H9 (cell line): ENCODE data around the gene PITRM1. TPM values are rescaled to one million over a fixed set of nuclear protein-coding genes. Genes with fewer than 3 reads are reported as not detected.
A peak's percentile ranks its signal among the peaks of the same experiment; 100 is the strongest.

ENCODE experiments used
- DNase-seq: peaks from one replicate; pipeline ENCODE4 v3.0.0-alpha.2; 2017
- H2AFZ ChIP-seq: one replicate; pipeline ENCODE4 v1.6.1; 2013; ENCODE audit warnings: mild to moderate bottlenecking, low read length, control low read depth, moderate library complexity
- H2AK5ac ChIP-seq: 2 replicates; pipeline ENCODE4 v1.6.1; 2013; ENCODE audit warnings: low read length, control low read depth, mixed read lengths; ENCODE audit not compliant: insufficient read length
- H2BK120ac ChIP-seq: one replicate; pipeline ENCODE4 v1.6.1; 2013; ENCODE audit warnings: low read depth, mild to moderate bottlenecking, low read length, control low read depth, inconsistent platforms; ENCODE audit not compliant: poor library complexity, severe bottlenecking
- H2BK12ac ChIP-seq: 2 replicates; pipeline ENCODE4 v1.6.1; 2013; ENCODE audit warnings: low read length, control low read depth, mixed read lengths, low read depth; ENCODE audit not compliant: insufficient read length
- H2BK15ac ChIP-seq: 2 replicates; pipeline ENCODE4 v1.6.1; 2013; ENCODE audit warnings: low read depth, low read length, control low read depth
- H2BK20ac ChIP-seq: one replicate; pipeline ENCODE4 v1.6.1; 2013; ENCODE audit warnings: low read depth, mild to moderate bottlenecking, low read length, control low read depth, inconsistent platforms; ENCODE audit not compliant: poor library complexity, severe bottlenecking
- H2BK5ac ChIP-seq: 2 replicates; pipeline ENCODE4 v1.6.1; 2013; ENCODE audit warnings: low read length, control low read depth, mixed read lengths; ENCODE audit not compliant: insufficient read length
- H3K14ac ChIP-seq: 2 replicates; pipeline ENCODE4 v1.6.1; 2013; ENCODE audit warnings: low read length, control low read depth; ENCODE audit not compliant: insufficient read depth
- H3K18ac ChIP-seq: 2 replicates; pipeline ENCODE4 v1.6.1; 2013; ENCODE audit warnings: low read depth, mild to moderate bottlenecking, mixed read lengths, low read length, control low read depth; ENCODE audit not compliant: insufficient read length
- H3K23ac ChIP-seq: 2 replicates; pipeline ENCODE4 v1.6.1; 2013; ENCODE audit warnings: low read length, control low read depth, mixed read lengths, low read depth; ENCODE audit not compliant: insufficient read length
- H3K23me2 ChIP-seq: 2 replicates; pipeline ENCODE4 v1.6.1; 2013; ENCODE audit warnings: low read depth, mild to moderate bottlenecking, mixed read lengths, low read length, control low read depth; ENCODE audit not compliant: insufficient read length, poor library complexity, severe bottlenecking
- H3K27ac ChIP-seq: 2 replicates; pipeline ENCODE4 v1.5.1; 2013; ENCODE audit warnings: low read length, control low read depth, mixed read lengths, low read depth; ENCODE audit not compliant: insufficient read length
- H3K27me3 ChIP-seq: 2 replicates; pipeline ENCODE4 v1.6.1; 2013; ENCODE audit warnings: low read length, control low read depth, inconsistent platforms; ENCODE audit not compliant: insufficient read depth
- H3K4ac ChIP-seq: 2 replicates; pipeline ENCODE4 v1.6.1; 2013; ENCODE audit warnings: low read depth, mild to moderate bottlenecking, control low read depth, inconsistent platforms, low read length, moderate library complexity
- H3K4me1 ChIP-seq: 2 replicates; pipeline ENCODE4 v1.6.1; 2013; ENCODE audit warnings: low read length, control low read depth, inconsistent platforms; ENCODE audit not compliant: insufficient read depth
- H3K4me2 ChIP-seq: 2 replicates; pipeline ENCODE4 v1.6.1; 2013; ENCODE audit warnings: low read length, control low read depth, mixed read lengths; ENCODE audit not compliant: insufficient read length, insufficient read depth
- H3K56ac ChIP-seq: 2 replicates; pipeline ENCODE4 v1.6.1; 2013; ENCODE audit warnings: low read depth, mild to moderate bottlenecking, mixed read lengths, low read length, control low read depth; ENCODE audit not compliant: insufficient read length
- H3K79me1 ChIP-seq: 2 replicates; pipeline ENCODE4 v1.6.1; 2013; ENCODE audit warnings: low read depth, mild to moderate bottlenecking, moderate library complexity, low read length, control low read depth, inconsistent platforms; ENCODE audit not compliant: insufficient read depth, poor library complexity, severe bottlenecking
- H3K79me2 ChIP-seq: 2 replicates; pipeline ENCODE4 v1.6.1; 2013; ENCODE audit warnings: low read length, control low read depth, inconsistent platforms; ENCODE audit not compliant: insufficient read depth
- H3K9ac ChIP-seq: 2 replicates; pipeline ENCODE4 v1.6.1; 2013; ENCODE audit warnings: low read length, control low read depth, mixed read lengths; ENCODE audit not compliant: insufficient read length; ENCODE audit errors: extremely low read depth
- H3K9me3 ChIP-seq: one replicate; pipeline ENCODE4 v1.6.1; 2013; ENCODE audit warnings: low read depth, low read length, inconsistent platforms; ENCODE audit not compliant: control insufficient read depth
- H3T11ph ChIP-seq: one replicate; pipeline ENCODE4 v1.6.1; 2013; ENCODE audit warnings: mild to moderate bottlenecking, low read length, control low read depth, inconsistent platforms
- H4K20me1 ChIP-seq: one replicate; pipeline ENCODE4 v1.6.1; 2013; ENCODE audit not compliant: control insufficient read depth, insufficient read length, insufficient read depth
- H4K5ac ChIP-seq: 2 replicates; pipeline ENCODE4 v1.6.1; 2013; ENCODE audit warnings: low read depth, mild to moderate bottlenecking, mixed read lengths, low read length, control low read depth; ENCODE audit not compliant: insufficient read length
- H4K8ac ChIP-seq: replicated peaks from 2 replicates; pipeline ENCODE4 v1.6.1; 2013; ENCODE audit warnings: low read length, control low read depth, mixed read lengths, low read depth; ENCODE audit not compliant: insufficient read length
- H4K91ac ChIP-seq: 2 replicates; pipeline ENCODE4 v1.6.1; 2013; ENCODE audit warnings: low read depth, mild to moderate bottlenecking, moderate library complexity, mixed read lengths, low read length, control low read depth; ENCODE audit not compliant: insufficient read length
- H3K27ac Mint-ChIP-seq, 3 experiments: 2 replicates in 2 of 3; 3 replicates in 1 of 3; pipeline ENCODE4 v1.8.0; 2020 to 2021; ENCODE audit warnings: mixed read lengths in 3 of 3, mild to moderate bottlenecking in 1 of 3, moderate library complexity in 1 of 3
- H3K27me3 Mint-ChIP-seq: 2 replicates; pipeline ENCODE4 v1.8.0; 2021; ENCODE audit warnings: low read depth, mild to moderate bottlenecking, moderate library complexity, mixed read lengths
- H3K36me3 Mint-ChIP-seq, 3 experiments: 2 replicates in 2 of 3; 3 replicates in 1 of 3; pipeline ENCODE4 v1.8.0; 2020 to 2021; ENCODE audit warnings: low read depth in 3 of 3, mixed read lengths in 3 of 3; ENCODE audit not compliant: insufficient read depth in 1 of 3
- H3K4me1 Mint-ChIP-seq, 2 experiments: 2 replicates each; pipeline ENCODE4 v1.8.0; 2020; ENCODE audit warnings: mixed read lengths in 2 of 2
- H3K4me3 Mint-ChIP-seq, 2 experiments: 2 replicates in 1 of 2; 3 replicates in 1 of 2; pipeline ENCODE4 v1.8.0; 2020 to 2021; ENCODE audit warnings: mild to moderate bottlenecking in 2 of 2, mixed read lengths in 2 of 2, moderate library complexity in 1 of 2
- H3K9me3 Mint-ChIP-seq, 2 experiments: 2 replicates in 1 of 2; 3 replicates in 1 of 2; pipeline ENCODE4 v1.8.0; 2020; ENCODE audit warnings: mild to moderate bottlenecking in 2 of 2, mixed read lengths in 2 of 2, moderate library complexity in 1 of 2
- CTCF ChIP-seq: fragments of 200-600 bp; sonication (generic); conservative IDR thresholded peaks from 3 replicates; pipeline ENCODE4 v1.8.0; 2021; ENCODE audit warnings: antibody characterized with exemption, mild to moderate bottlenecking
- WGBS: extraction: QIAGEN DNeasy Blood & Tissue Kit; methylation state at CpG from one replicate; pipeline ENCODE4 v1.1.7; 2013; ENCODE audit warnings: missing lambda C conversion rate, low lambda C conversion rate, mixed read lengths; ENCODE audit not compliant: insufficient read length; ENCODE audit errors: extremely low coverage; 5-methylcytosine and 5-hydroxymethylcytosine counted together
- total RNA-seq: library from RNA; stranded (reverse); gene quantifications from 2 replicates; pipeline ENCODE4 v1.2.1, GENCODE V29; 2021

Gene PITRM1
- total RNA-seq, 1 experiment from 2014 or later = 27.8 TPM

- TF ChIP-seq CTCF = no peak
- H4K20me1 ChIP-seq = no peaks in the 10 kb centered on the region
- H4K8ac ChIP-seq = no peak overlapping the region
- no peak overlapping the region; the same call in 1 of the 2 replicates for H3K14ac ChIP-seq
- H3K4me2 ChIP-seq = no peak overlapping the region
- H3K4ac ChIP-seq = no peak overlapping the region
- no peak overlapping the region for H2AFZ ChIP-seq
- no peak overlapping the region for H4K5ac ChIP-seq
- no peak overlapping the region for H3K18ac ChIP-seq
- no peaks in the 10 kb centered on the region for H3K79me2 ChIP-seq
- H2BK15ac ChIP-seq = no peak overlapping the region
- H3K79me1 ChIP-seq = no peaks in the 10 kb centered on the region
- H3K4me1 Mint-ChIP-seq = no peaks in the 10 kb centered on the region
- H3K23ac ChIP-seq = no peak overlapping the region
- H2BK20ac ChIP-seq = no peak overlapping the region
- no peaks in the 10 kb centered on the region for H3K9me3 Mint-ChIP-seq
- H3K36me3 Mint-ChIP-seq = peaks cover 29 to 86% (median 86%) of the 10 kb centered on the region in 3 experiments
- H3K4me1 ChIP-seq = no peaks in the 10 kb centered on the region
- H3K27ac ChIP-seq = no peak overlapping the region
- no peak overlapping the region for H2BK5ac ChIP-seq
- H3K9me3 ChIP-seq = no peaks in the 10 kb centered on the region
- WGBS = no CpG with 5 or more reads among the region's 40 CpGs
- no peaks in the 10 kb centered on the region for H3K23me2 ChIP-seq
- H2BK120ac ChIP-seq = no peak overlapping the region
- H3K9ac ChIP-seq = no peak overlapping the region
- peak overlapping the region in 2 of 3 experiments; percentile 46 to 82; a peak in 2 of 7 replicates for H3K27ac Mint-ChIP-seq
- no peaks in the 10 kb centered on the region for H3K27me3 ChIP-seq
- no peak for DNase-seq
- no peak overlapping the region for H3K56ac ChIP-seq
- H3T11ph ChIP-seq = no peak overlapping the region
- H2AK5ac ChIP-seq = no peak overlapping the region
- no peak overlapping the region for H4K91ac ChIP-seq
- no peak overlapping the region for H3K4me3 Mint-ChIP-seq
- no peaks in the 10 kb centered on the region for H3K27me3 Mint-ChIP-seq
- H2BK12ac ChIP-seq = no peak overlapping the region
Measured at GRCh38 chr10:3129581-3130340, 42.8 kb downstream of the PITRM1 start.
